Measurements from ENCODE around the gene KCTD10. TPM values are rescaled to one million over a fixed set of nuclear protein-coding genes. Genes with fewer than 3 reads are reported as not detected.

The KCTD10 gene
- total and polyA plus RNA-seq, 2 donors: 8.9 to 17.5 TPM

DNA sequence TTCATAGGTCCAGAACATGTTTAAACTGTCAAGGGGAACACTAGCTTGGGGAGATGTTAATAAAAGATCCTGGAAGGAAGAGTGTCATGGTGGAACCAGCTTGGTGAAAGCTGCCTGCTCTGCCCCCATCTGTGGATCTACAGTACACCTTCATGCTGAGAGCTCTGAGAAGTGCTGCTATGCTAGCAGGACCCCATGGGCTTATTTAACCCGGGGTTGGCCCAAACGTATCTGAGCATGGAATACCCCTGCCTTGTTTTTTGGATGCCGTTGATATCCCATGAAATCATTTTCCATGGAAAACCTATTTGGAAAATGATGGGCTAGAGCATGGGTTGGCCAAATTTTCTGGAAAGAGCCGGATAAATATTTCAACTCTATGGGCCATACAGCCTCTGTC lies 14.6 kb upstream of the KCTD10 start:
- H3K4me3 ChIP-seq (ENCODE audit: low read length in 2 of 2): no peak overlapping the region
- H3K27me3 ChIP-seq (ENCODE audit: control insufficient read depth in 2 of 2, insufficient read depth in 1 of 2, low read length in 1 of 2): no peaks in the 10 kb centered on the region
- no peaks in the 10 kb centered on the region for H3K9me3 ChIP-seq (ENCODE audit: control insufficient read depth in 2 of 2, insufficient read depth in 1 of 2, low read length in 1 of 2)
- no peaks in the 10 kb centered on the region for H3K4me1 ChIP-seq (ENCODE audit: control insufficient read depth in 2 of 2, insufficient read depth in 2 of 2, low read length in 2 of 2)
- 95% methylated on average over 4 of the region's 4 CpGs for WGBS
- no peak for DNase-seq (ENCODE audit: low read depth in 6 of 9, low spot score in 9 of 9)
- peaks cover 41 to 59% of the 10 kb centered on the region in 2 donors for H3K36me3 ChIP-seq (ENCODE audit: control insufficient read depth in 2 of 2, insufficient read depth in 2 of 2, low read length in 1 of 2)
- H3K27ac ChIP-seq (ENCODE audit: low read depth in 1 of 2, low read length in 1 of 2): no peak overlapping the region

DNA sequence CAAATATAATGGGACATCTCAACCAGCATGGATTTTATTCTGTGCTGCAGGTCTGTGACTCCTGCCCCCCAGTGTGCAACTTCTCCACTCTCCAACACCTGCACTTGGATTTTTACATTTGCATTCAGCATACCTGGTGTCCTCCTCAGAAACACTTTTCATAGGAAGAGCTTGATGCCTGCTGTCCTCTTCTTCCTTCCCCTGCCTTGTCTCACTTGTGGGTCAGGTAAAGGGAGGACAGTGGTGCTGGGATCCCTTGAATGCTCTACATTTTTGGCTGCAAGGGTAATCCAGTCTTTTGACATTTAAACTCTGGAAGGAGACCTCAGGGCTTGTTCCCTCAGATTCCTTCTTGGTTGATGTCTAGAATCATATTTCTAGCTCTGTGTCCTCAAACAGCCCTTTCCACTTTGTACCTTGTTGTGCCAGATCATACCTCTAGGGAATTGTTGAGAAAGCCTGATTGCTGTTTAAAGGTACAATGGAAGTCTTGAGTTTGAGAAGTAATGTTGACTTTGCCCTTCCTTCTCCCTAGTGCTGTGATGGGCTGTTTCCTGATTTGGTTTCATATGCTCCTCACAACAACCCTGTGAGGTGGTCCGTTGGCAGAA lies 13.0 kb upstream of the KCTD10 start:
- peaks cover 57 to 75% of the 10 kb centered on the region in 2 donors for H3K36me3 ChIP-seq (ENCODE audit: control insufficient read depth in 2 of 2, insufficient read depth in 2 of 2, low read length in 1 of 2)

DNA sequence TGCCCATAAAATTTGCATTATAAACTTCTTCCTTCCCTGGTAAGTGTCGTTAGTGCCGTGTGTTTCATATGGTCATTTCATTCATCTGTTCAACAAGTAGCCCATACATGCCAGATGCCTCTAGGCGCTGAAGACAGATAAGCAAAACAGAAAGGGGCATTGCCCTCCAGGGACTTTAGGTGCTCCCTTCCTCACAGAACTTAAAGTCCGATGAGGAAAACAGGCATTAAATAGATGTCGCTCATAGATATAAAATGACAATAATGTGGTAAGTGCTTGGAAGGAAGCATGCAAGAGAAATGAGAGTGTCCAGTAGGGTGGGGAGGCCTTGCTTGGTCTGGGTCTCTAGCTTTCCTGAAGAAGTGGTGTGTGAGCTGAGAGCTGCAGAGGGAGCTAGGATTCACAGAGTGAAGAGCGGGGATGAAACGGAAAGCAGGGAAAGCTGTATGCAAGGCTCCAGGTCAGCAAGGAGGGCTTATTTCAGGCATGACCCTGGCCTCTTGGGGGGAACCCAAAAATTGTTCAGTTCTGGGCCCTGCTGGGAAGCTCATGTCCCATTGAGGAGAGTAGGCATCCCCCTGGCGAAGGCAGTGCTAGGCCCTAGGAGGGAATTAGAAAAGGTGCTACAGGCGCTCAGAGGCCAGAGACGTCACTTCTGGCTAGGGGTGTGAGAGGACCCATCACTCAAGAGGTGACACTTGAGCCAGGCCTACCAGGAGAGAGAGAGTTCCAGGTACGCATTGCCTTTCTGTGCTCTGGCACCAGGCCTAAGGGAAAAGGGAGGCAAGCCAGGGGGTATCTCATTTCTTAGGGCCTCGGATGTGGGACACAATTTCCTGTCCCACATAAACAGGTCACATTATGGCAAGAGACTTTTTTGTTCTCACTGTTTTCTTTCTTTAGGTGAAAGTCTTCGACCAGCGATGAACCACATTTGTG lies 12.2 kb upstream of the KCTD10 start:
- Histone ChIP-seq H3K4me1 (ENCODE audit: control insufficient read depth in 2 of 2, insufficient read depth in 2 of 2, low read length in 2 of 2) (no peaks in the 10 kb centered on the region), H3K27ac (ENCODE audit: low read depth in 1 of 2, low read length in 1 of 2) (no peak overlapping the region), H3K27me3 (ENCODE audit: control insufficient read depth in 2 of 2, insufficient read depth in 1 of 2, low read length in 1 of 2) (no peaks in the 10 kb centered on the region), H3K36me3 (ENCODE audit: control insufficient read depth in 2 of 2, insufficient read depth in 2 of 2, low read length in 1 of 2) (peaks cover 64 to 78% of the 10 kb centered on the region in 2 donors), H3K4me3 (ENCODE audit: low read length in 2 of 2) (no peak overlapping the region), H3K9me3 (ENCODE audit: control insufficient read depth in 2 of 2, insufficient read depth in 1 of 2, low read length in 1 of 2) (no peaks in the 10 kb centered on the region)
- DNase-seq (ENCODE audit: low read depth in 6 of 9, low spot score in 9 of 9): no peak
- 97% methylated on average over 14 of the region's 14 CpGs for WGBS

More for the DNA sequence above, 13.0 kb upstream of the KCTD10 start:
- 91% methylated on average over 1 of the region's 1 CpG for WGBS
- Histone ChIP-seq H3K9me3 (ENCODE audit: control insufficient read depth in 2 of 2, insufficient read depth in 1 of 2, low read length in 1 of 2) (no peaks in the 10 kb centered on the region), H3K27ac (ENCODE audit: low read depth in 1 of 2, low read length in 1 of 2) (no peak overlapping the region), H3K4me1 (ENCODE audit: control insufficient read depth in 2 of 2, insufficient read depth in 2 of 2, low read length in 2 of 2) (no peaks in the 10 kb centered on the region), H3K27me3 (ENCODE audit: control insufficient read depth in 2 of 2, insufficient read depth in 1 of 2, low read length in 1 of 2) (no peaks in the 10 kb centered on the region), H3K4me3 (ENCODE audit: low read length in 2 of 2) (no peak overlapping the region)
- no peak for DNase-seq (ENCODE audit: low read depth in 6 of 9, low spot score in 9 of 9)

DNA sequence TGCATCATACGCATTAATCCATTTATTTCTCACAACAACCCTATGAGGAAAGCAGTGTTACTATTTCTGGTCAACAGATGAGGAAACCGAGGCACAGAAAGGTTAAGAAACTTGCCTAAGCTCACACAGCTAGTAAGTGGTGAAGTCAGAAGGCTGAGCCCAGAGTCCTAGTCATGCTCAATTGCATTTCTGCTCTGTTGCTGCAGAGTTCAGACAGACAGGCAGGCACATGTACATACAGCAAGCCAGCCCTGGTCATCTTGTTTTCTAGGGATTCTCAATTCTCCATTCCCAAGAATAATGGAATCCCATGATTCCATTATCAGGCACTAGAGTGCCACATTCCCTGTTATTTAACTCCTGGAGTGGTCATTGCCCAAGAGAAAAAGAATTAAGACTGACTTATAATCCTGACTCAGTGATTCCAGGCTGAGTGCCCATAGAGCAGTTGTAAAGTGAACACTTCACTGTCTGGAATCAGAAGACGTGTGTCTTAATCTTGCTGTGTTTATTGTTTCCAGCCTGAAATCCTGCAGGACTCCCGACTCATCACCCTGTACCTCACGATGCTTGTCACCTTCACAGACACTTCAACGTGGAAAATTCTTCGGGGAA lies 11.1 kb upstream of the KCTD10 start:
- peaks cover 72 to 87% of the 10 kb centered on the region in 2 donors for H3K36me3 ChIP-seq (ENCODE audit: control insufficient read depth in 2 of 2, insufficient read depth in 2 of 2, low read length in 1 of 2)
- no peak for DNase-seq (ENCODE audit: low read depth in 6 of 9, low spot score in 9 of 9)
- WGBS: 91% methylated on average over 7 of the region's 7 CpGs
- H3K4me1 ChIP-seq (ENCODE audit: control insufficient read depth in 2 of 2, insufficient read depth in 2 of 2, low read length in 2 of 2): no peaks in the 10 kb centered on the region
- H3K27ac ChIP-seq (ENCODE audit: low read depth in 1 of 2, low read length in 1 of 2): no peak overlapping the region
- H3K9me3 ChIP-seq (ENCODE audit: control insufficient read depth in 2 of 2, insufficient read depth in 1 of 2, low read length in 1 of 2): no peaks in the 10 kb centered on the region
- no peaks in the 10 kb centered on the region for H3K27me3 ChIP-seq (ENCODE audit: control insufficient read depth in 2 of 2, insufficient read depth in 1 of 2, low read length in 1 of 2)
- no peak overlapping the region for H3K4me3 ChIP-seq (ENCODE audit: low read length in 2 of 2)

DNA sequence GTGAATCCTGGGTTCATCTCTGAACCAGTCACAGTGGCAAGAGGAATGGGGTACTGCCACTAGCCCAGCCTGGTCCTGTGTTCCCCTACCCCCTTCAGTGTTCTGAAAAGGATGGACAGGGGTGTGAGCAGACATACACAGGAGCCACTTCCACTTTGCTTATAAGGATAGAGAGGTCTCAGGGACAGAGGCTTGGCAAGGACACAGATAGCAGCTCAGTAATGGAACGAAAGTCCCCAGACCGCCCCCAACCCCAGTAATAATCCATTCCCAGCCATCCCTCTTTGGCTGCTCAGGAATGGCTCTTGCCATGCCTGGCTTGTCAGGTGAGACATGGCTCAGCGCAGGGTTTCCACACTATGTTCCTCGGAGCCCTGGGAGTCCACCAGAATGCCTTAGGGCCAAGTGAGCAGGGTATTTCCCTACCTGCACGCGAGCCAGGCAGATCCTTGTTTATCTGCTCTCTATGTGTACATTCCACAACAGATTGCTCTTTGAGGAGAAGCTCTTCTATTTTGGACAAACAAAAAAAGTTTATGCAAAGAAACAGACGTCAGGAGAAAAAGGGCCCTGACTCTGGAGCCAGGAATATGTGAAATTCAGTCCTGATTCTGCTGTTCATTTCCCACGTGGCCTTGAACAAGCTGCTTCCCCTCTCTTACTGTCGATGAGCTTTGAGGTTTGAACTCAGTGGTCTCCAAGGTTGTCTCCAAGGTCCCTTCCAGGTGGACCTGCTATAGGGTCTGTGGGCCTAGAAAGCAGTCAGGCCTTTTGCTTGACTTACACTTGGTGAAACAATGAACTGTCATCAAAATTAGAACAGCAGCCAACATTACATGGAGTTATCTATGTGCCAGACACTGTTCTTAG lies 10.3 kb upstream of the KCTD10 start:
- DNase-seq (ENCODE audit: low read depth in 6 of 9, low spot score in 9 of 9): no peak
- no peaks in the 10 kb centered on the region for H3K27me3 ChIP-seq (ENCODE audit: control insufficient read depth in 2 of 2, insufficient read depth in 1 of 2, low read length in 1 of 2)
- WGBS: 97% methylated on average over 9 of the region's 9 CpGs
- H3K9me3 ChIP-seq (ENCODE audit: control insufficient read depth in 2 of 2, insufficient read depth in 1 of 2, low read length in 1 of 2): no peaks in the 10 kb centered on the region
- no peaks in the 10 kb centered on the region for H3K4me1 ChIP-seq (ENCODE audit: control insufficient read depth in 2 of 2, insufficient read depth in 2 of 2, low read length in 2 of 2)
- H3K36me3 ChIP-seq (ENCODE audit: control insufficient read depth in 2 of 2, insufficient read depth in 2 of 2, low read length in 1 of 2): peaks cover 72 to 86% of the 10 kb centered on the region in 2 donors
- no peak overlapping the region for H3K4me3 ChIP-seq (ENCODE audit: low read length in 2 of 2)
- no peak overlapping the region for H3K27ac ChIP-seq (ENCODE audit: low read depth in 1 of 2, low read length in 1 of 2)

DNA sequence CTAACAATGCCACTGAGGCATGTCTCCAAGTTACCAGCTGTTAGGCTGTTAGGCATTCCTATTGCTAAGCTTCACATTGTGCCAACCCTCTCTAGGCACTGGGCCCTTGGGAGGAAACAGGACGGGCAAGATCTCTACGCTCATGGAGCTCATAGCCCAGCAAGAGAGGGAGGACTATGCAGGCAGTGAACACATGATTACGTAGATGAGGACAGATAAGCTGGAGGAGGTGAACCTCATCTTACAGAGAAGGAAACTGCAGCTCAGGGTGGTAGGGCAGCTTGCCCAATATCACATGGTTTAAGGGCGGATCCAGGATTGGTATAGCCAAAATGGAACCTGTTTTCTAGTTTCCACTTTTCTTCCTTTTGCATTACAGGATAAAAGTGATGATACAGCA lies 8.1 kb upstream of the KCTD10 start:
- Histone ChIP-seq H3K27me3 (ENCODE audit: control insufficient read depth in 2 of 2, insufficient read depth in 1 of 2, low read length in 1 of 2) (no peaks in the 10 kb centered on the region), H3K4me3 (ENCODE audit: low read length in 2 of 2) (no peak overlapping the region), H3K4me1 (ENCODE audit: control insufficient read depth in 2 of 2, insufficient read depth in 2 of 2, low read length in 2 of 2) (no peaks in the 10 kb centered on the region), H3K9me3 (ENCODE audit: control insufficient read depth in 2 of 2, insufficient read depth in 1 of 2, low read length in 1 of 2) (no peaks in the 10 kb centered on the region), H3K36me3 (ENCODE audit: control insufficient read depth in 2 of 2, insufficient read depth in 2 of 2, low read length in 1 of 2) (peaks cover 62 to 67% of the 10 kb centered on the region in 2 donors), H3K27ac (ENCODE audit: low read depth in 1 of 2, low read length in 1 of 2) (no peak overlapping the region)
- DNase-seq (ENCODE audit: low read depth in 6 of 9, low spot score in 9 of 9): no peak
- WGBS: 88% methylated on average over 4 of the region's 4 CpGs

DNA sequence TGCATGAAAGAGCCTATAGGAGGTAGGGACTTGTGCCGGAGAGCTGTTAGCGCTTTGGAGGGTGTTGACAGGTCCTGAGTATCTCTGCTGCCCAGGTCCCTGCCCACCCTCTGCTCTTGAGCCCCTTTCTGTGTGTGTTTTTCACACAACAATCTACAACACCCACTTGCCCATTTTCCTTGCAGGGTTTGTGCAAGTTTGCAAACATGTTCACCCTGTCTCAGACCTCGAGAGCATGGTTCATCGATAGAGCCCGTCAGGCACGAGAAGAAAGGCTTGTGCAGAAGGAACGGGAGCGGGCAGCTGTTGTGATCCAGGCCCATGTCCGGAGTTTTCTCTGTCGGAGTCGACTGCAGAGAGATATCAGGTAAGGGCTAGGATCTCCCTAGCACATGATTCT lies 6.2 kb upstream of the KCTD10 start:
- 98% methylated on average over 11 of the region's 11 CpGs for WGBS

DNA sequence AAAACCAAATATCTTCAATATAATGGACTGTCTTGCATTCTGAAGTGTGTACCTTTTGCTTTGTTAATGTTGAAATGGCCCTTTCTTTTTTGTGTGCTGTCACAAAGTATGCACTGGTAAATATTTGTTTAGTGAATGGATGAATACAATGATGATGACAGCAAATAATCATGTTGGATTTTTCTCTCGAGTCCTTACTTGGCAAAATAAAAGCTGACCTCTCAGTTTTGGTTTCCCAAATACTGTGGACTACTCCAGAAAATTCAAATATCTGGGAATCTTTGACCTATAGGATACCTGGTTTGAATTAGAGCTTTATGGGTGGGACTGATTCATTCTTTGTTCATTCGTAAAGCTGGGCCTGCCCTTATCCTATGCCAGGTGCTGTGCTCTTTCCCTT lies 5.8 kb upstream of the KCTD10 start:
- Histone ChIP-seq H3K9me3 (ENCODE audit: control insufficient read depth in 2 of 2, insufficient read depth in 1 of 2, low read length in 1 of 2) (no peaks in the 10 kb centered on the region), H3K36me3 (ENCODE audit: control insufficient read depth in 2 of 2, insufficient read depth in 2 of 2, low read length in 1 of 2) (peaks cover 44 to 45% of the 10 kb centered on the region in 2 donors), H3K4me3 (ENCODE audit: low read length in 2 of 2) (no peak overlapping the region), H3K27me3 (ENCODE audit: control insufficient read depth in 2 of 2, insufficient read depth in 1 of 2, low read length in 1 of 2) (no peaks in the 10 kb centered on the region), H3K27ac (ENCODE audit: low read depth in 1 of 2, low read length in 1 of 2) (no peak overlapping the region), H3K4me1 (ENCODE audit: control insufficient read depth in 2 of 2, insufficient read depth in 2 of 2, low read length in 2 of 2) (peaks cover 0 to 9% of the 10 kb centered on the region in 2 donors)
- WGBS: 97% methylated on average over 2 of the region's 2 CpGs
- no peak for DNase-seq (ENCODE audit: low read depth in 6 of 9, low spot score in 9 of 9)

More for the DNA sequence above, 6.2 kb upstream of the KCTD10 start:
- H3K36me3 ChIP-seq (ENCODE audit: control insufficient read depth in 2 of 2, insufficient read depth in 2 of 2, low read length in 1 of 2): peaks cover 47 to 49% of the 10 kb centered on the region in 2 donors
- peaks cover 0 to 5% of the 10 kb centered on the region in 2 donors for H3K4me1 ChIP-seq (ENCODE audit: control insufficient read depth in 2 of 2, insufficient read depth in 2 of 2, low read length in 2 of 2)
- no peak for DNase-seq (ENCODE audit: low read depth in 6 of 9, low spot score in 9 of 9)
- no peak overlapping the region for H3K4me3 ChIP-seq (ENCODE audit: low read length in 2 of 2)
- H3K27ac ChIP-seq (ENCODE audit: low read depth in 1 of 2, low read length in 1 of 2): no peak overlapping the region
- H3K27me3 ChIP-seq (ENCODE audit: control insufficient read depth in 2 of 2, insufficient read depth in 1 of 2, low read length in 1 of 2): no peaks in the 10 kb centered on the region
- no peaks in the 10 kb centered on the region for H3K9me3 ChIP-seq (ENCODE audit: control insufficient read depth in 2 of 2, insufficient read depth in 1 of 2, low read length in 1 of 2)
